NCI-H2171 treated with DMSO at 0.1 percent for 48 hours (cell line): ENCODE data around the gene RPS2.
A peak's percentile ranks its signal among the peaks of the same experiment; 100 is the strongest.

Experiments
- DNase-seq: peaks from one replicate; lab custom pipeline; 2025; lab: John Stamatoyannopoulos, UW

Gene RPS2

GRCh38 chr16:1981398-1981836, 16.8 kb upstream of the RPS2 start, which contains the start of gene NOXO1:
TSS of gene NOXO1 (minus strand) at chr16:1981469. CDS start at chr16:1981179, 290 bp downstream.
- no peak for DNase-seq

GRCh38 chr16:1980770-1981087, 16.1 kb upstream of the RPS2 start:
- DNase-seq, result no peak

GRCh38 chr16:1980030-1980769, 15.6 kb upstream of the RPS2 start:
- peak; percentile 42 for DNase-seq

- DNase-seq, result peak; percentile 32
Observed at GRCh38 chr16:1979271-1980029, 14.8 kb upstream of the RPS2 start.

GRCh38 chr16:1978476-1979120, 14.0 kb upstream of the RPS2 start:
- no peak for DNase-seq

GRCh38 chr16:1977875-1978268, 13.2 kb upstream of the RPS2 start:
- no peak for DNase-seq

- DNase-seq, result no peak
Observed at GRCh38 chr16:1976951-1977874, 12.6 kb upstream of the RPS2 start.

GRCh38 chr16:1976216-1976520, 11.5 kb upstream of the RPS2 start:
- DNase-seq, result no peak

GRCh38 chr16:1975432-1976215, 11.0 kb upstream of the RPS2 start:
- no peak for DNase-seq

GRCh38 chr16:1974157-1975070, 9.8 kb upstream of the RPS2 start:
- DNase-seq, result no peak

- DNase-seq, result no peak
Observed at GRCh38 chr16:1973461-1974156, 9.0 kb upstream of the RPS2 start.

GRCh38 chr16:1972490-1972877, 7.9 kb upstream of the RPS2 start:
- no peak for DNase-seq

- peak; percentile 92 for DNase-seq
Observed at GRCh38 chr16:1971796-1972489, 7.3 kb upstream of the RPS2 start, which contains the start of gene TBL3. TSS of gene TBL3 (plus strand) at chr16:1972053. CDS start at chr16:1972165, 112 bp downstream.

GRCh38 chr16:1968146-1968953, 3.7 kb upstream of the RPS2 start:
- no peak for DNase-seq

- DNase-seq, result no peak
Observed at GRCh38 chr16:1966460-1966859, 1.8 kb upstream of the RPS2 start, which contains the start of gene RNF151. TSS of gene RNF151 (plus strand) at chr16:1966856. CDS start at chr16:1966882, 26 bp downstream.

- DNase-seq, result no peak
Observed at GRCh38 chr16:1965396-1966001, 873 bp upstream of the RPS2 start.

- DNase-seq, result peak; percentile 33
Observed at GRCh38 chr16:1963806-1964505, 670 bp downstream of the RPS2 start.
